DOHH2 (cell line): ENCODE measurements around the gene TTC22.

ENCODE experiments used
- H3F3A ChIP-seq: fragments of 200-600 bp; sonication (generic), shearing (Covaris generic); 2 replicates; pipeline ENCODE4 v1.6.0; 2016; ENCODE audit warnings: antibody characterized with exemption, mild to moderate bottlenecking; ENCODE audit not compliant: control insufficient read depth, insufficient read depth
- H3K27ac ChIP-seq: fragments of 200-600 bp; sonication (generic); 2 replicates; pipeline ENCODE4 v1.5.1; 2014; ENCODE audit warnings: low read depth, mild to moderate bottlenecking, low read length, moderate library complexity
- H3K27me3 ChIP-seq: fragments of 200-600 bp; sonication (generic); 2 replicates; pipeline ENCODE4 v1.6.1; 2014; ENCODE audit warnings: mild to moderate bottlenecking, low read length, mixed read lengths; ENCODE audit not compliant: control insufficient read depth
- H3K36me3 ChIP-seq: fragments of 200-600 bp; sonication (generic); 2 replicates; pipeline ENCODE4 v1.6.1; 2014; ENCODE audit warnings: mild to moderate bottlenecking, low read length, moderate library complexity, mixed read lengths; ENCODE audit not compliant: control insufficient read depth
- H3K4me1 ChIP-seq: fragments of 200-600 bp; sonication (generic); 2 replicates; pipeline ENCODE4 v1.6.1; 2014; ENCODE audit warnings: mild to moderate bottlenecking, low read length, mixed read lengths; ENCODE audit not compliant: control insufficient read depth
- H3K4me2 ChIP-seq: fragments of 200-600 bp; sonication (generic); 2 replicates; pipeline ENCODE4 v1.6.0; 2014; ENCODE audit warnings: mild to moderate bottlenecking, low read length, moderate library complexity
- H3K4me3 ChIP-seq: fragments of 200-600 bp; sonication (generic); 2 replicates; pipeline ENCODE4 v1.5.1; 2014; ENCODE audit warnings: mild to moderate bottlenecking, low read length, mixed read lengths
- H3K79me2 ChIP-seq: fragments of 200-600 bp; sonication (generic); 2 replicates; pipeline ENCODE4 v1.6.1; 2014; ENCODE audit warnings: mild to moderate bottlenecking, low read length, mixed read lengths; ENCODE audit not compliant: control insufficient read depth
- H3K9me2 ChIP-seq: fragments of 200-600 bp; sonication (generic); replicated peaks from 2 replicates; pipeline ENCODE4 v1.6.1; 2014; ENCODE audit warnings: mild to moderate bottlenecking, low read length, mixed read lengths; ENCODE audit not compliant: control insufficient read depth
- H3K9me3 ChIP-seq: fragments of 200-600 bp; sonication (generic); 2 replicates; pipeline ENCODE4 v1.6.1; 2014; ENCODE audit warnings: antibody characterized with exemption, low read length, mixed read lengths; ENCODE audit not compliant: control insufficient read depth, insufficient read depth
- H4K20me1 ChIP-seq: fragments of 200-600 bp; sonication (generic); 2 replicates; pipeline ENCODE4 v1.6.0; 2014; ENCODE audit warnings: low read depth, mild to moderate bottlenecking, antibody characterized with exemption, low read length, moderate library complexity; ENCODE audit not compliant: control insufficient read depth, insufficient read depth
- CTCF ChIP-seq: fragments of 200-600 bp; sonication (generic); IDR thresholded peaks from one replicate; pipeline ENCODE4 v1.5.1; 2014; ENCODE audit warnings: antibody characterized with exemption, mild to moderate bottlenecking, low read depth, low read length; ENCODE audit not compliant: poor library complexity, severe bottlenecking
- EZH2phosphoT487 ChIP-seq: fragments of 200-600 bp; sonication (generic); IDR thresholded peaks from 2 replicates; pipeline ENCODE4 v1.6.1; 2017; ENCODE audit warnings: borderline replicate concordance, mild to moderate bottlenecking, antibody characterized with exemption, low read length, moderate library complexity, mixed read lengths

TTC22 gene

GRCh38 chr1:54815086-54815876, 14.2 kb upstream of the TTC22 start:
- H3K27ac ChIP-seq, result no peak overlapping the region
- no peaks in the 10 kb centered on the region for H3F3A ChIP-seq
- no peaks in the 10 kb centered on the region for H3K36me3 ChIP-seq
- no peaks in the 10 kb centered on the region for H3K4me1 ChIP-seq
- TF ChIP-seq EZH2phosphoT487 (no peak), CTCF (no peak)
- no peak overlapping the region for H3K4me2 ChIP-seq
- peaks cover 17% of the 10 kb centered on the region for H3K27me3 ChIP-seq
- H3K4me3 ChIP-seq, result no peak overlapping the region
- no peaks in the 10 kb centered on the region for H3K9me2 ChIP-seq
- no peaks in the 10 kb centered on the region for H3K79me2 ChIP-seq
- no peaks in the 10 kb centered on the region for H4K20me1 ChIP-seq
- H3K9me3 ChIP-seq, result no peaks in the 10 kb centered on the region

- Histone ChIP-seq H3K9me2 (no peaks in the 10 kb centered on the region), H3K79me2 (no peaks in the 10 kb centered on the region), H3K9me3 (no peaks in the 10 kb centered on the region), H4K20me1 (no peaks in the 10 kb centered on the region), H3F3A (no peaks in the 10 kb centered on the region), H3K36me3 (no peaks in the 10 kb centered on the region), H3K4me1 (no peaks in the 10 kb centered on the region), H3K27ac (no peak overlapping the region), H3K4me2 (no peak overlapping the region), H3K27me3 (peaks cover 17% of the 10 kb centered on the region), H3K4me3 (no peak overlapping the region)
- TF ChIP-seq CTCF (no peak), EZH2phosphoT487 (no peak)
Measured at GRCh38 chr1:54814571-54814970, 13.4 kb upstream of the TTC22 start.

GRCh38 chr1:54814126-54814498, 13.0 kb upstream of the TTC22 start:
- TF ChIP-seq EZH2phosphoT487, result no peak
- TF ChIP-seq CTCF, result no peak
- Histone ChIP-seq H3K79me2 (no peaks in the 10 kb centered on the region), H3K9me2 (no peaks in the 10 kb centered on the region), H3K27ac (no peak overlapping the region), H3K4me3 (no peak overlapping the region), H4K20me1 (no peaks in the 10 kb centered on the region), H3K4me2 (no peak overlapping the region), H3K4me1 (no peaks in the 10 kb centered on the region), H3K36me3 (no peaks in the 10 kb centered on the region), H3F3A (no peaks in the 10 kb centered on the region), H3K27me3 (peaks cover 17% of the 10 kb centered on the region), H3K9me3 (no peaks in the 10 kb centered on the region)
